Caco-2 (cell line): ENCODE results near the gene ADGRA1. TPM values are rescaled to one million over a fixed set of nuclear protein-coding genes. Genes with fewer than 3 reads are reported as not detected.

Source experiments
- BruUV-seq: library from RNA; stranded (reverse); fragments of 400-500 nt; replicated peaks from 2 replicates; lab custom pipeline; 2021; lab: Mats Ljungman, UMichigan
- CTCF ChIA-PET: fragments of 300-600 bp; sonication (Branson Sonifier 250); formaldehyde crosslinking; loops from one replicate; lab custom pipeline; 2022; ENCODE audit warnings: antibody characterized with exemption; lab: Charles Lee
- POLR2A ChIA-PET: fragments of 300-600 bp; sonication (Branson Sonifier 250); formaldehyde crosslinking; loops from one replicate; lab custom pipeline; 2022; ENCODE audit warnings: antibody characterized with exemption; lab: Charles Lee
- DNase-seq, 2 experiments: peaks; one replicate each; pipeline versions ENCODE4 v3.0.0 to v3.0.0-alpha.2; 2020 to 2022
- H3K27me3 ChIP-seq: replicated peaks from 2 replicates; pipeline ENCODE4 v1.6.0; 2011; ENCODE audit warnings: low read length; ENCODE audit not compliant: control insufficient read depth, insufficient read depth
- H3K36me3 ChIP-seq: 2 replicates; pipeline ENCODE4 v1.5.1; 2011; ENCODE audit warnings: low read length; ENCODE audit not compliant: control insufficient read depth, insufficient read depth
- H3K4me1 ChIP-seq: fragments of 250-450 bp; sonication (Bioruptor Pico); 2 replicates; pipeline ENCODE4 v1.5.1; 2020; ENCODE audit warnings: mild to moderate bottlenecking
- H3K4me3 ChIP-seq: 2 replicates; pipeline ENCODE4 v1.5.1; 2011; ENCODE audit warnings: low read depth, mild to moderate bottlenecking, control low read depth, low read length
- H3K9me3 ChIP-seq: fragments of 250-450 bp; sonication (Bioruptor Pico); 2 replicates; pipeline ENCODE4 v1.5.1; 2020; ENCODE audit warnings: mild to moderate bottlenecking, moderate library complexity
- H3K27ac Mint-ChIP-seq: one replicate; pipeline ENCODE4 v1.8.0; 2022; ENCODE audit warnings: mixed read lengths; ENCODE audit not compliant: unreplicated experiment
- H3K27me3 Mint-ChIP-seq: one replicate; pipeline ENCODE4 v1.8.0; 2022; ENCODE audit warnings: mixed read lengths; ENCODE audit not compliant: insufficient read depth, unreplicated experiment
- H3K36me3 Mint-ChIP-seq: one replicate; pipeline ENCODE4 v1.8.0; 2022; ENCODE audit warnings: mild to moderate bottlenecking, mixed read lengths; ENCODE audit not compliant: insufficient read depth, unreplicated experiment
- H3K4me1 Mint-ChIP-seq: one replicate; pipeline ENCODE4 v1.8.0; 2022; ENCODE audit warnings: low read depth, mixed read lengths; ENCODE audit not compliant: unreplicated experiment
- H3K4me3 Mint-ChIP-seq: one replicate; pipeline ENCODE4 v1.8.0; 2022; ENCODE audit warnings: mild to moderate bottlenecking, moderate library complexity, mixed read lengths; ENCODE audit not compliant: unreplicated experiment
- H3K9me3 Mint-ChIP-seq: one replicate; pipeline ENCODE4 v1.8.0; 2022; ENCODE audit warnings: mixed read lengths; ENCODE audit not compliant: unreplicated experiment
- CTCF ChIP-seq, 2 experiments: fragments of 200-600 bp in 1 of 2; IDR thresholded peaks; 1 replicate in 1 of 2; 2 replicates in 1 of 2; pipeline versions ENCODE4 v1.5.1 to v1.8.0; 2011 to 2022; ENCODE audit warnings: antibody characterized with exemption in 1 of 2, control low read depth in 1 of 2, inconsistent platforms in 1 of 2, low read depth in 1 of 2, low read length in 1 of 2, mild to moderate bottlenecking in 1 of 2, moderate library complexity in 1 of 2; ENCODE audit not compliant: insufficient read depth in 1 of 2, severe bottlenecking in 1 of 2, unreplicated experiment in 1 of 2
- intact Hi-C: fragments of 100-400 bp; cut with micrococcal nuclease; formaldehyde crosslinking; loops from one replicate; pipeline ENCODE4 v1.10.0; 2022; ENCODE audit not compliant: unreplicated experiment
- total RNA-seq: library from RNA; stranded (reverse); gene quantifications from 2 replicates; pipeline ENCODE4 v1.2.3, GENCODE V29; 2022

Gene ADGRA1
- total RNA-seq, 1 experiment from 2014 or later, result not detected

GRCh38 chr10:133127291-133128125 lies 39.8 kb downstream of the ADGRA1 start:
- DNase-seq, result peak; percentile 67 to 77
- Mint-ChIP-seq H3K27me3 (peaks cover 22% of the 10 kb centered on the region), H3K4me1 (peaks cover 7% of the 10 kb centered on the region), H3K36me3 (peaks cover 6% of the 10 kb centered on the region), H3K4me3 (no peak overlapping the region), H3K9me3 (no peaks in the 10 kb centered on the region), H3K27ac (no peak overlapping the region)
- H3K4me3 ChIP-seq, result no peak overlapping the region
- peaks cover 8% of the 10 kb centered on the region for H3K9me3 ChIP-seq
- no peaks in the 10 kb centered on the region for H3K36me3 ChIP-seq
- no peaks in the 10 kb centered on the region; the same call in 1 of the 2 replicates for H3K4me1 ChIP-seq
- no TSS peak for BruUV-seq
- TF ChIP-seq CTCF (IDR thresholded peaks at IDR 0.05; ENCODE audit: insufficient read depth in 1 of 2, low read depth in 1 of 2, low read length in 1 of 2, severe bottlenecking in 1 of 2, unreplicated experiment in 1 of 2), result no peak
- intact Hi-C loops, result no loop called here
- ChIA-PET POLR2A (interaction anchor here (0.6 kb wide), 3 partner anchors 12 to 189 kb away, joined by 3 to 7 read pairs (median 5); no protein-coding TSS in a partner anchor), CTCF (interaction anchor here (0.6 to 1.2 kb wide), 2 partner anchors 180 to 189 kb away, joined by 3 to 9 read pairs; no protein-coding TSS in a partner anchor)
- no peaks in the 10 kb centered on the region; the same call in 1 of the 2 replicates for H3K27me3 ChIP-seq

GRCh38 chr10:133128126-133129070 lies 40.7 kb downstream of the ADGRA1 start:
- DNase-seq, result peak in 1 of 2 experiments; percentile 35
- Mint-ChIP-seq H3K36me3 (peaks cover 6% of the 10 kb centered on the region), H3K4me1 (peaks cover 7% of the 10 kb centered on the region), H3K9me3 (no peaks in the 10 kb centered on the region), H3K27ac (no peak overlapping the region), H3K4me3 (no peak overlapping the region), H3K27me3 (peaks cover 18% of the 10 kb centered on the region)
- CTCF ChIA-PET, result interaction anchor here (0.6 to 1.2 kb wide), 2 partner anchors 179 to 190 kb away, joined by 3 to 9 read pairs; no protein-coding TSS in a partner anchor
- Histone ChIP-seq H3K36me3 (no peaks in the 10 kb centered on the region), H3K4me1 (no peaks in the 10 kb centered on the region; the same call in 1 of the 2 replicates), H3K9me3 (peaks cover 8% of the 10 kb centered on the region), H3K27me3 (no peaks in the 10 kb centered on the region; the same call in 1 of the 2 replicates), H3K4me3 (no peak overlapping the region)
- intact Hi-C loops, result no loop called here
- POLR2A ChIA-PET, result interaction anchor here (0.6 kb wide), 3 partner anchors 11 to 190 kb away, joined by 3 to 7 read pairs (median 5); no protein-coding TSS in a partner anchor
- no peak for TF ChIP-seq CTCF (IDR thresholded peaks at IDR 0.05; ENCODE audit: insufficient read depth in 1 of 2, low read depth in 1 of 2, low read length in 1 of 2, severe bottlenecking in 1 of 2, unreplicated experiment in 1 of 2)
- no TSS peak for BruUV-seq
